GM19043 (cell line): ENCODE measurements around the gene IL2RA.
"Not testable (repeated sequence)": the region's sequence is repeated elsewhere in the genome, so short reads cannot be mapped to it uniquely, and the experiment has no call there.

Experiments
- ATAC-seq: cut with Tn5 transposase; IDR thresholded peaks from one replicate; pipeline ENCODE4 v1.9.1; 2021; ENCODE audit warnings: low read depth; ENCODE audit not compliant: unreplicated experiment

The IL2RA gene

GRCh38 chr10:6044751-6045313, 17.3 kb downstream of the IL2RA start:
- no peak for ATAC-seq

DNA sequence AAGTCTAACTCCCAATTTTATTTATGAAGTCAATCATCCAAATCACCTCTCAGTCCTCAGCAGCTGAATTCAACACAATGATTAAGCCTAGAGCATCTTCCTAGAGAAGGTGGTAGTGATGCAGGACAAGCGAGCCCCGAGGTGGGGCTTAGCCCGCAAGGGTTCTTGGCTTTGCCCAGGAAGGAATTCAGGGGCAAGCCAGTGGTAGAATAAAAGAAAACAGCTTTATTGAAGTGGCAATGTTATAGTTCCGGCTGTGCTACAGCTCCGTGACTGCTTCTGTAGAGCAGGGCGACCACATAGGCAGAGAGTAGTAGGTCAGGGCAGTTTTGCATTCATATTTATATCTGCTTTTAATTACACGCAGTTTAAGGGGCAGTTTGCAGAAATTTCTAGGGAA, 18.1 kb downstream of the IL2RA start:
- ATAC-seq: no peak

- ATAC-seq: not testable (repeated sequence)
Observed at GRCh38 chr10:6043377-6043776, 18.8 kb downstream of the IL2RA start.

DNA sequence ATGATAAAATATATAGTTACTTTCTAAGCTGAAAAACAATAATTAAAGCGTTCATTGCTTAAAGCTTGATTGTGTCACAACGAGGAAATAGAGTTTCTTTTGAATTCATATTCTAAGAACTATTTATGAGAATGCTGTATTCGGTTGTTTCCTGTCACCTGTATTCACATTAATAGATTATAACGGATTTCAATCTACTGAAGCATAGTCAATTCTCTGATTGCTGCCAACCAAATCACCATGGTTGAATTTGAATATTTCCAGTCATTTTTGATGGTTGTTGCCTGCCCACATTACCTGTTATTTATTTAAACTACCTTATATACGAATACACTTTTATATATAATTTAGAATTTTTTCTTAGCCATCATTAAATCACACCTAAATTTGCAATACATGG, 22.0 kb downstream of the IL2RA start:
- no peak for ATAC-seq

DNA sequence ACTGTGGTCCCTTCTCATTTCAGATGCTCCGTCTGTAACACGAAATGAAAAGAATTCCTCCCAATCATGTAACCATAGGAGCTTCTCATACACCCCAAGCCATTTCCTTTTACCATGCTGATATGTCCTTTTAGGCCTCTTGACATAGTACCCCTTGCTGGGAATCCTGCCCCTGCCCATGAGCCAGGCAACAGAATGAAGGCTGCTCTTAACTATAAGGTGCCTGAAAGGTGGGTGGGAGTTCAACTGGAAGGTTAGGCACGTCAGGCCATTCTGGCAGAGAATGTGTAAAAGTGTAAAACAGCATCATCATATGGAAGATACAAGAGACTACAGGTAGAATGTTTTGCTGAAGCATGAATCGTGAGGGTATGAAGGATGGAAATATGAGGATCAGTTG, 22.5 kb downstream of the IL2RA start:
- no peak for ATAC-seq

DNA sequence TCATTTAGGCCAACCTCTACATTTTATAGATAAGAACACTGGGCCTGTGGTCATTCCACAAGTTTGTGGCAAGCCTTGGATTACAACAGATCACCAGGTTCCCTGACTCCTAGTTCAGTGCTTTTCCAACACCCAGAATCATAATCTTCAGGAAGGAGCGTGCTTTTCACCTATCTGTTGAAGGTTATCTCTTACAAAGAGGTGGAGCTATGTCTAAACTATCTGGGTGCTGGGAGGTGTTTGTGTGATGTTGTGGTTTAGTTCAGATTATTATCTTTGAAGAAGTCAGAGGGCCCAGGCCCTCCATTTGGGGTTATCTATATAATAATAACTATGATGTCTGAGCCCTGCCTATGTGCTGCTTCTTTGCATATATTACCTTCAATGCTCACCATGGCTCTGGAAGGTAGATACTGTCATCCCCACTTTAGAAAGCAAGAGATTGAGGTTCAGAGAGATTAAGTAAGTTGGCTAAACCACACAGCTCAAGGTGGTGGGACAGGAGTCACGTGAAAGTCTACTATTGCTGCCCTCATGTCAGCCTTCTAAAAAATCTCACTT, 24.0 kb downstream of the IL2RA start:
- no peak for ATAC-seq

GRCh38 chr10:6037422-6037821, 24.7 kb downstream of the IL2RA start:
- ATAC-seq: no peak

GRCh38 chr10:6036861-6037321, 25.3 kb downstream of the IL2RA start:
- ATAC-seq: no peak

DNA sequence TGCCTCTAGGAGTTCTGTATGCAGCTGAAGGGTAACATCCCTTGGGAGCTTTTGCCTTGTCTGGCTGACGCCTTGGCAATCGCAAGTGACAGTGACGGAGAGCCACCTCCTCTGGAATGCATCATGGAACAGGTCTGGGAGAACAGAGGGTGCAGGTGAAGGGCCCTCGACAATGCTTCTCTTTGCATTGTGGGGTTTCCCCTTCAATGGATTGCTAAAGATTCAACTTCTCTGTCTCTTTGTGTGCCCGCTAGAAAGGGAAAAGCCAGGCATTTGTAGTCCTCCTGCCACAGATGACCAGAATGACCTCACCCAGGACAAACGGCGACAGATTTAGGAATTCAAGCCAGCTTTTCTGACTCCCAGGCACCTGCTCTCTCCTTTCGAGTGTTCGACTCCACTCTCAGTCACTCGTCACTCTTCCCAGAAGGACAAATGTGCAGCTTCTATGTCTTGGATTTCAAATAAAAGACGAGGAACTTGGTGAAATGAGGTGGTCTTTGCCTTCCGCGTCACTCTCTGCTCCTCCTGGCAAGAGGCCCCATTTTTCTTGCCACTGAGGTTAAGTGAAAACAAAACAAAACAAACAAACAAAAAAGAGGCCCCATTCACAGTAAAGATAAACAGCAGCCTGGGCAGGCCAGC, 26.1 kb downstream of the IL2RA start:
- ATAC-seq: no peak

DNA sequence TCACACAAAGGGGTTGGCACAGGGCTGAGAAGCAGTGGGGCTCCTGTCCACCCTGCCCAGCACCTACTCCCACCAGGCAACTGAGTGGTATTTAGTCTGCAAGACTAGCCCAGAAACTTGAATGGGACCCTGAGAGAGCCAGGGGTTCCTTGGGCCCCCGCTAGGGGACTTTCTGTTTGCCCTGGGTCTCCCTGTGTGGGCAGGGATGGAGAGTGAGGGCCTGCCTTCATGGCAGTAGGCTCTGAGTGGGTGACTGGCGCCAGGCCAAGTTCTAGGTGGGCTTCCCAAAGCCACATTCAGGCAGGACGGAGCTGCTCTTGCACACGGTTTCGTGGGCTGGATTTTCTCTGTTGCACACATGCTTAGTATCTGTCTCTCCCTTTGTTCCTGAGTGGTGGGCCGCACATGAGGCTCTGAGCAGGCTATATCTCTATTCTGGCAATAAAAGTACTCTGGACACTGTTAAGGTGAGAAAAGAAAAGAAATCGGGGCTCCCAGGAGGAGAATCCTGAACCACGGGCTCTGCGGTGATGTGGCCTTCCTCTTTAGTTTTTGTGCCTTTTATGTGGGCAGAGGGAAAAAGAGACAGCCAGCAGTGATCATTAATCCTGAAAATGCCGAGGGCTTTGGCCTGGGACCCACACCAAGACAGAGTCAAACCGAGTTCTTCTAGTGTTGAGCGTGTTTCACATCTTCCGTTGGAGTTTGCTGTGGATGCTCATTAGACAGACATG, 26.9 kb downstream of the IL2RA start:
- no peak for ATAC-seq

GRCh38 chr10:6034371-6034770, 27.8 kb downstream of the IL2RA start:
- ATAC-seq: no peak

DNA sequence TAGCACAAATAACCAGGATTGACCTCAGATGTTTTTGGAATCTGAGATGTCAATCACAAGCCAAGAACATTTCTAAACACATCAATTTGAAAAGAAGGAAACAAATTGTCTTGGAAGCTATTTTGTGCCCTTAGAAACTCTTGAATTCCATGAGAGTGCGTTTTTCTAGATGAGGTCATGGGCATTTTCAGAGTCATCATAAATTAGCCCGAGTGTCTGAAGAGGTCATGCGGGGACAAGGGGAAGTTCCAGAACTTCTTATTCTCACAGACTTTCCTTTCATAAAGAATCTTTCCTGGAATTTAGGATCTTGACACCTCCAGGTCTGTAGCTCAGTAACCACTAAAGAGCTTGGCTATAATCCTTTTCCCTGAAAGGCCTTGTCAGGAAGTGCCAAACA, 28.2 kb downstream of the IL2RA start:
- no peak for ATAC-seq

DNA sequence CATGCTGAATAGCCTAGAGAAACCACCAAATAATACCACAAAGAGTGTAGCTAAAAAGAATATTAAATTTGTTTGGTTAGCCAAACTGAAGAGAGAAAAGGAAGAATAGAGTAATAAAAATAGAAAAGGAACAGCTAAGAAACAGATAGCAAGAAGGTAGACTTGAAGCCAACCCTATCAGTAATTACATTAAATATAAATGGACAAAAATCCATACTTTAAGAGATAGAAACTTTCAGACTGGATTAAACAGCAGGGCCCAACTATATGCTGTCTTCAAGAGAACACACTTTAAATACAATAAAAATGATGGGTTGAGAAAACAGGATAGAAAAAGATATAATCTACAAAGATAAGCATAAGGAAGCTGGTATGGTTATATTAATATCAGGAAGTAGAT, 31.2 kb downstream of the IL2RA start:
- ATAC-seq: no peak

- ATAC-seq: no peak
Observed at GRCh38 chr10:6030217-6030616, 31.9 kb downstream of the IL2RA start.

GRCh38 chr10:6027929-6028328, 34.2 kb downstream of the IL2RA start:
- ATAC-seq: no peak

GRCh38 chr10:6025683-6026255, 36.4 kb downstream of the IL2RA start:
- no peak for ATAC-seq

GRCh38 chr10:6024334-6024682, 37.9 kb downstream of the IL2RA start:
- ATAC-seq: no peak

- no peak for ATAC-seq
Observed at GRCh38 chr10:6023661-6024333, 38.4 kb downstream of the IL2RA start.

DNA sequence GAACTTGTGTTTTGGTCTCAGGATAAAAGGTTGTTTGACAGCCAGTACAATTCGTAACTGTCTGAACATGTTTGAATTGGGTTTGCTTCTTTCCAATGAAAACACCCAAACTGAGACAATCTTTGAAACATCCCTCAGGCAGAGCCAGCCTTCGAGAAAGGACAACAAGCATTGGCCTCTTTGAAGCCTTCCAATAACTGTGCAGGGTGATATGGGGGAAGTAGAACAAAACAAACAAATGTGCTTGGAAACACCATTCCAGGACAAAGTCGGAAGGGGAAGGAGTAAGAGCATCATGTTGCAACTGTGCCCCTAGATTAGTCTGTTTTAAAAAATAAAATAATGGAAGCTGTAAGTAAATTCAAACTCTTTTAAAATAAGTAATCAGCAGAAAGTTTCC, 39.5 kb downstream of the IL2RA start:
- no peak for ATAC-seq

- ATAC-seq: no peak
Observed at GRCh38 chr10:6020826-6021225, 41.3 kb downstream of the IL2RA start.

GRCh38 chr10:6019796-6020195, 42.4 kb downstream of the IL2RA start:
- ATAC-seq: no peak
